Natural killer cell treated with Interleukin-12 subunit alpha and Interleukin-12 subunit beta and Interleukin-15 and Interleukin-18, amount 100 ng/mL, for 72 hours (primary cell): ENCODE measurements around the gene BTC. TPM values are rescaled to one million over a fixed set of nuclear protein-coding genes. Genes with fewer than 3 reads are reported as not detected.
"Not testable (repeated sequence)": the region's sequence is repeated elsewhere in the genome, so short reads cannot be mapped to it uniquely, and the experiment has no call there.

Experiments
- ATAC-seq, 2 donors: fragments of 150-1000 bp; cut with Tn5 transposase in 1 of 2; sonication (Bioruptor Pico), chemical (Tn5 transposase) in 1 of 2; 2 replicates each; pipeline ENCODE4 v1.10.0; 2021
- DNase-seq: peaks from one replicate; pipeline ENCODE4 v3.0.0; 2022; ENCODE audit warnings: low spot score
- H3K27ac Mint-ChIP-seq, 2 donors: 1 replicate in 1 of 2; 2 replicates in 1 of 2; pipeline ENCODE4 v1.8.0; 2022; ENCODE audit warnings: mixed read lengths in 2 of 2, mild to moderate bottlenecking in 1 of 2, moderate library complexity in 1 of 2
- H3K27me3 Mint-ChIP-seq, 2 donors: 1 replicate in 1 of 2; 2 replicates in 1 of 2; pipeline ENCODE4 v1.8.0; 2022; ENCODE audit warnings: mixed read lengths in 2 of 2
- H3K36me3 Mint-ChIP-seq: one replicate; pipeline ENCODE4 v1.8.0; 2022; ENCODE audit warnings: mixed read lengths
- H3K4me1 Mint-ChIP-seq, 2 donors: 1 replicate in 1 of 2; 2 replicates in 1 of 2; pipeline ENCODE4 v1.8.0; 2022; ENCODE audit warnings: low read depth in 2 of 2, mixed read lengths in 2 of 2, mild to moderate bottlenecking in 1 of 2
- H3K4me3 Mint-ChIP-seq: one replicate; pipeline ENCODE4 v1.8.0; 2022; ENCODE audit warnings: mixed read lengths
- H3K9me3 Mint-ChIP-seq: 2 replicates; pipeline ENCODE4 v1.8.0; 2022; ENCODE audit warnings: mixed read lengths
- total RNA-seq, 2 donors: library from RNA; stranded (reverse); gene quantifications; one replicate each; pipeline ENCODE4 v1.2.3, GENCODE V29; 2022

BTC gene
- total RNA-seq, 2 donors from 2014 or later, result not detected

DNA sequence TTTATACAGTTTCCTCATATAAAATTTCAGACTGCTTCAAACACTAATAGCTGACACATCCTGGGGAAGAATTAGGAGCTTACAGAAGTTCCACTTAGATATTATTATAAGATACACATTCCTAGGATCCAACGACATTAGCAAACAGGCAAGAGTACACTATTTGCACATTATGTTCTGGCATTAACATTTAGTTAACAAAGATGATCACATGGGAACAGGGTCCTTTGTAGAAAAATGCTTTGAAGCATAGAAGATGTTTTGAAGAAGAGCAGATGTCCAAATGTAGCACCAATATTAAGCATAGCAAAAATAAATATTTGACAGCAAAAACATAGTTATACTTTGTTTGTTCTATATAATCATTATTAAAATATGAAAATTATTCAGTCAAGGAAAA lies 52.1 kb downstream of the BTC start:
- H3K36me3 Mint-ChIP-seq, result no peaks in the 10 kb centered on the region
- no peaks in the 10 kb centered on the region for H3K27me3 Mint-ChIP-seq
- no peak overlapping the region for H3K27ac Mint-ChIP-seq
- DNase-seq (no peak), ATAC-seq (no peak)
- H3K4me3 Mint-ChIP-seq, result no peak overlapping the region
- no peaks in the 10 kb centered on the region for H3K4me1 Mint-ChIP-seq
- H3K9me3 Mint-ChIP-seq, result no peaks in the 10 kb centered on the region

DNA sequence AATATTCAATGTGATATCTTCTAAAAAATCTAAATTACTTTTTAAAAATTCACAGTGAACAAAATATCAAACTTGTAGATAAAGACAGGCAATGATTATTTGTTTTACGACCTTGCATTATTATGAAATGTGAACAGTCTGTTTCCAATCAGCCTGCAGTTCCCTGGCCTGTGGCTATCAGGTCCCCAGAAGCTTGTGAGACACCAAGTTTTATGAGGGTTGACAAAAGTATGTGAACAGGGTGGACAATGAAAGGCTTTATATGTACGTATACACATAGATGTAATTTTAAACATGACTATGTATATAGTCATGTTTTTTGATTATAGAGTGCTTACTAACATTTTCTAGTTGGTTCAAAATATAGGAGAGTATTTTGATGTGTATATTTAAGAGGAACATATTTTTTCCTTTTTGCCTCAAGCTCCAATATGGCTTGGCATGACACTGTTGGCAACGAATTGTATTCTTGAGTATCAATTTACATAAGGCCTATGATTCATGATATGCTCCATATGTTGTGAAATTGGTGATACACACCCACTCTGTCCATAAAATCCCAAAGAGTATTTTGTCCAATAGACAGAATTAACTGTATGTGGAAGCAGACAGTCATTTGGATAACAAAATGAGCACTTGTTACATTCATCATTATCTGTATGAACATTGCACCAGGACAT lies 55.7 kb downstream of the BTC start:
- DNase-seq (no peak), ATAC-seq (no peak)
- no peak overlapping the region for H3K4me3 Mint-ChIP-seq
- H3K27ac Mint-ChIP-seq, result no peak overlapping the region
- no peaks in the 10 kb centered on the region for H3K36me3 Mint-ChIP-seq
- no peaks in the 10 kb centered on the region for H3K9me3 Mint-ChIP-seq
- no peaks in the 10 kb centered on the region for H3K4me1 Mint-ChIP-seq
- no peaks in the 10 kb centered on the region for H3K27me3 Mint-ChIP-seq

- H3K27ac Mint-ChIP-seq, result no peak overlapping the region
- no peaks in the 10 kb centered on the region for H3K4me1 Mint-ChIP-seq
- no peak overlapping the region for H3K4me3 Mint-ChIP-seq
- H3K36me3 Mint-ChIP-seq, result no peaks in the 10 kb centered on the region
- no peak for ATAC-seq
- no peaks in the 10 kb centered on the region for H3K9me3 Mint-ChIP-seq
- H3K27me3 Mint-ChIP-seq, result no peaks in the 10 kb centered on the region
- DNase-seq, result no peak
These were observed 59.3 kb downstream of the BTC start for GRCh38 chr4:74734995-74735394.

GRCh38 chr4:74733756-74734155 lies 60.6 kb downstream of the BTC start:
- H3K27me3 Mint-ChIP-seq, result peaks cover 0 to under 1% of the 10 kb centered on the region in 2 donors
- H3K9me3 Mint-ChIP-seq, result no peaks in the 10 kb centered on the region
- H3K4me3 Mint-ChIP-seq, result no peak overlapping the region
- no peaks in the 10 kb centered on the region for H3K4me1 Mint-ChIP-seq
- ATAC-seq, result no peak
- H3K27ac Mint-ChIP-seq, result no peak overlapping the region
- DNase-seq, result no peak
- no peaks in the 10 kb centered on the region for H3K36me3 Mint-ChIP-seq

DNA sequence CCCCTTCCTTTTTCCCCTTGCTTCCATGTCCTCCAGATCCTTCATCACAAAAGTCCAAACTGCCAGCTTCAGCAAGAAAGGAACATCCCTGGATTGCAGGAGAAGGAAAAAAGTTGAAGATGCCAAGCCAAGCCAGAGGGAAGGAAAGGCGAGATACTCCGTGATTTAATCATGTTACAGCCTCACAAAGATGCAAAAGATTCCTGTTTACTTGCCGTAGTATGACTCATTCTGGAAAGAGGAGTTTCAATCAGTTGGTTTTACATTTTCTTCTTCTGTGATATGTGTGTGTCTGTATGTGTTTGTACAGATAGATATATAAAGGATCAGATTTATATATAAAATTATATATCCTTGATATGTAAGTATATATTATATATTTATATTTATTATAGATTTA lies 69.3 kb downstream of the BTC start:
- Mint-ChIP-seq H3K4me3 (no peak overlapping the region), H3K27ac (no peak overlapping the region), H3K27me3 (peaks cover 0 to 4% of the 10 kb centered on the region in 2 donors), H3K36me3 (no peaks in the 10 kb centered on the region), H3K4me1 (no peaks in the 10 kb centered on the region), H3K9me3 (peaks cover 7% of the 10 kb centered on the region)
- ATAC-seq (no peak), DNase-seq (no peak)

DNA sequence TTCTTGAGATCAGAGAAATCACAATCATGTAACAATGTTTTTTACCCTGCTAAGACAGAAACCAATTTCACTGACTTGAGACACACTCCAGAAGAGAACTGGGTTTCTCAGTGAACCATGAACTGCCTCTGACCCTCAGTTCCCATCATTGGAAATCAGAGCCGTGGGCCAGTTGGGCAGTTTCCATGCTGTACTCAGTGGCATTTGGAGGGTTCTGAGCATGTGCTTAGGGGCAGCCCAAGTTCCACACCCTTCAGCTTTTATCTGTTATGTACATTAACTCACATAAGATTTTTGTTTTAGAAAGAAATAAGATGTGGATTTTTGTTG lies 77.9 kb downstream of the BTC start:
- no peak overlapping the region for H3K4me3 Mint-ChIP-seq
- H3K4me1 Mint-ChIP-seq, result no peaks in the 10 kb centered on the region
- no peak for ATAC-seq
- no peaks in the 10 kb centered on the region for H3K27me3 Mint-ChIP-seq
- H3K36me3 Mint-ChIP-seq, result no peaks in the 10 kb centered on the region
- DNase-seq, result no peak
- H3K27ac Mint-ChIP-seq, result no peak overlapping the region
- peaks cover 10% of the 10 kb centered on the region for H3K9me3 Mint-ChIP-seq

GRCh38 chr4:74715706-74716435 lies 78.5 kb downstream of the BTC start:
- no peak overlapping the region for H3K4me3 Mint-ChIP-seq
- peaks cover 14% of the 10 kb centered on the region for H3K9me3 Mint-ChIP-seq
- H3K27me3 Mint-ChIP-seq, result no peaks in the 10 kb centered on the region
- no peaks in the 10 kb centered on the region for H3K4me1 Mint-ChIP-seq
- ATAC-seq, result no peak
- H3K36me3 Mint-ChIP-seq, result no peaks in the 10 kb centered on the region
- DNase-seq, result no peak
- H3K27ac Mint-ChIP-seq, result no peak overlapping the region

DNA sequence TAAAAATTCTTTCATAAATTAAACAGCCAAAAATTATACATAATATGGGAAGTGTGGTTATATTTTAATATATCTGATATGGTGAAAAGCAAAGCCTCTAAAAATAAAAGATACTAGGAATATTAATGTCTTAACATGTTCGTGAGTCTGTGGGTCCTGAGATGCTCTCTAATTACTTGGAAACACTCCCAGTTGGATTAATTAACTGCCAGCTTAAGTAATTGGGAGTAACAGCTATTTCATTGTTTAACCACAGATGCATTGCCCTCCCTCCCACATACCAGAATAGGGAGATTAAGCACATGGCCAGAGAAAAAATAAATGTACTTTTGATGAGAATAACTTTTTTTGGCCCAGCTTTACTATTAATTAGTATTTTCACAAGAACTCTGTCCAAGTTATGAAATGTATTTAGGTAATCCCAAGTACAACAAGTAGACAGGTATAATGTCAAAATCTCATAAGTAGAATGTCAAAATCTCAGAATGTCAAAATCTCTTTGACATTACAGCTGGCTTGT lies 79.7 kb downstream of the BTC start:
- Mint-ChIP-seq H3K4me1 (no peaks in the 10 kb centered on the region), H3K9me3 (peaks cover 15% of the 10 kb centered on the region), H3K27ac (no peak overlapping the region), H3K27me3 (no peaks in the 10 kb centered on the region), H3K4me3 (no peak overlapping the region), H3K36me3 (no peaks in the 10 kb centered on the region)
- ATAC-seq (no peak), DNase-seq (no peak)

- peaks cover 13% of the 10 kb centered on the region for H3K9me3 Mint-ChIP-seq
- H3K4me1 Mint-ChIP-seq, DNase-seq, H3K27ac Mint-ChIP-seq, ATAC-seq, H3K36me3 Mint-ChIP-seq, H3K27me3 Mint-ChIP-seq, H3K4me3 Mint-ChIP-seq: not testable (repeated sequence)
These were observed 86.2 kb downstream of the BTC start for GRCh38 chr4:74708135-74708534.

Other genes starting within 250 kb of the BTC start
- gene PARM1, start 138.6 kb upstream of the BTC start, total RNA-seq, result under 1 TPM in 1 of 2 donors, not detected in 1; 0.39 TPM